Measurements from ENCODE around the gene WWOX. TPM values are rescaled to one million over a fixed set of nuclear protein-coding genes. Genes with fewer than 3 reads are reported as not detected.

The WWOX gene
- polyA plus RNA-seq, 1 donor (not counting 4 experiments of a cell fraction or from before 2014, with no cell fraction given) = 5.1 TPM

- Histone ChIP-seq H3K4me1 (ENCODE audit: control insufficient read depth, extremely low read depth, insufficient read depth, low read length) (no peaks in the 10 kb centered on the region), H3K79me2 (ENCODE audit: control insufficient read depth, insufficient read depth, low read length) (no peaks in the 10 kb centered on the region), H4K20me1 (ENCODE audit: control insufficient read depth, extremely low read depth, insufficient read depth, low read length) (no peaks in the 10 kb centered on the region), H3K27ac (ENCODE audit: control insufficient read depth, insufficient read depth, low read length) (no peak overlapping the region), H3K9me3 (ENCODE audit: control insufficient read depth, low read depth, low read length) (no peaks in the 10 kb centered on the region), H3K36me3 (ENCODE audit: control insufficient read depth in 2 of 2, extremely low read depth in 1 of 2, insufficient read depth in 2 of 2, low read length in 2 of 2) (no peaks in the 10 kb centered on the region), H3K4me3 (ENCODE audit: control insufficient read depth in 2 of 3, extremely low read depth in 1 of 3, insufficient read depth in 2 of 3, low read depth in 1 of 3, low read length in 3 of 3) (no peak overlapping the region), H3K9me1 (ENCODE audit: control insufficient read depth, extremely low read depth, insufficient read depth, low read length) (no peaks in the 10 kb centered on the region), H3K9ac (ENCODE audit: control insufficient read depth, extremely low read depth, insufficient read depth, low read length) (no peak overlapping the region), H3K27me3 (ENCODE audit: control insufficient read depth, extremely low read depth, insufficient read depth, low read length) (no peaks in the 10 kb centered on the region), H3K4me2 (ENCODE audit: control insufficient read depth, extremely low read depth, insufficient read depth, low read depth, low read length) (no peak overlapping the region), H2AFZ (ENCODE audit: control insufficient read depth, low read length) (no peak overlapping the region)
- no peak for FAIRE-seq
- no peak for DNase-seq (ENCODE audit: low read depth, low spot score)
- TF ChIP-seq EZH2 (IDR thresholded peaks at IDR 0.05; ENCODE audit: low read length) (no peak), CTCF (optimal IDR thresholded peaks at IDR 0.05 in 1 of 3, IDR thresholded peaks at IDR 0.05 in 1 of 3, conservative IDR thresholded peaks at IDR 0.05 in 1 of 3; ENCODE audit: extremely low read depth in 1 of 3, insufficient read depth in 2 of 3, low read length in 3 of 3) (no peak)
- dilution Hi-C loops (cut with MboI; ENCODE audit: extremely low pct_ligation_motif_present, low sequenced_read_pairs) = no loop called here
These were observed 1148.9 kb downstream of the WWOX start for GRCh38 chr16:79248351-79248750.

- no peaks in the 10 kb centered on the region for H3K79me2 ChIP-seq (ENCODE audit: control insufficient read depth, insufficient read depth, low read length)
- TF ChIP-seq EZH2 (IDR thresholded peaks at IDR 0.05; ENCODE audit: low read length) (no peak), CTCF (optimal IDR thresholded peaks at IDR 0.05 in 1 of 3, IDR thresholded peaks at IDR 0.05 in 1 of 3, conservative IDR thresholded peaks at IDR 0.05 in 1 of 3; ENCODE audit: extremely low read depth in 1 of 3, insufficient read depth in 2 of 3, low read length in 3 of 3) (no peak)
- H3K4me3 ChIP-seq (ENCODE audit: control insufficient read depth in 2 of 3, extremely low read depth in 1 of 3, insufficient read depth in 2 of 3, low read depth in 1 of 3, low read length in 3 of 3) = no peak overlapping the region
- dilution Hi-C loops (cut with MboI; ENCODE audit: extremely low pct_ligation_motif_present, low sequenced_read_pairs) = no loop called here
- DNase-seq (ENCODE audit: low read depth, low spot score) (no peak), FAIRE-seq (no peak)
- H3K4me2 ChIP-seq (ENCODE audit: control insufficient read depth, extremely low read depth, insufficient read depth, low read depth, low read length) = no peak overlapping the region
- H3K27me3 ChIP-seq (ENCODE audit: control insufficient read depth, extremely low read depth, insufficient read depth, low read length) = no peaks in the 10 kb centered on the region
- no peaks in the 10 kb centered on the region for H4K20me1 ChIP-seq (ENCODE audit: control insufficient read depth, extremely low read depth, insufficient read depth, low read length)
- no peaks in the 10 kb centered on the region for H3K9me1 ChIP-seq (ENCODE audit: control insufficient read depth, extremely low read depth, insufficient read depth, low read length)
- no peak overlapping the region for H3K27ac ChIP-seq (ENCODE audit: control insufficient read depth, insufficient read depth, low read length)
- H3K9me3 ChIP-seq (ENCODE audit: control insufficient read depth, low read depth, low read length) = no peaks in the 10 kb centered on the region
- H3K9ac ChIP-seq (ENCODE audit: control insufficient read depth, extremely low read depth, insufficient read depth, low read length) = no peak overlapping the region
- H2AFZ ChIP-seq (ENCODE audit: control insufficient read depth, low read length) = no peak overlapping the region
- H3K4me1 ChIP-seq (ENCODE audit: control insufficient read depth, extremely low read depth, insufficient read depth, low read length) = no peaks in the 10 kb centered on the region
- no peaks in the 10 kb centered on the region for H3K36me3 ChIP-seq (ENCODE audit: control insufficient read depth in 2 of 2, extremely low read depth in 1 of 2, insufficient read depth in 2 of 2, low read length in 2 of 2)
These were observed 1151.1 kb downstream of the WWOX start for GRCh38 chr16:79250502-79251098.

Data from keratinocyte (primary cell).